A549 (cell line): Measurements from ENCODE around the gene ZNF831.

ENCODE experiments used
- CEBPB ChIP-seq, 2 experiments: fragments of >200 bp in 1 of 2; sonication (Bioruptor Twin) in 1 of 2; formaldehyde crosslinking in 1 of 2; IDR thresholded peaks; 2 replicates each; pipeline ENCODE4 v1.6.1; 2012 to 2016
- CTCF ChIP-seq: fragments of >200 bp; sonication (Bioruptor Twin); formaldehyde crosslinking; IDR thresholded peaks from 3 replicates; pipeline ENCODE4 v1.5.1; 2016
- ELK1 ChIP-seq: fragments of 150-350 bp; IDR thresholded peaks from 2 replicates; pipeline ENCODE4 v1.6.1; 2014; ENCODE audit warnings: low read depth, mild to moderate bottlenecking, low read length
- EP300 ChIP-seq, 2 experiments: fragments of >200 bp; sonication (Bioruptor Twin); formaldehyde crosslinking; IDR thresholded peaks; 2 replicates in 1 of 2; 3 replicates in 1 of 2; pipeline ENCODE4 v1.6.1; 2016 to 2017
- ESRRA ChIP-seq: fragments of 150-350 bp; IDR thresholded peaks from 2 replicates; pipeline ENCODE4 v1.6.1; 2014; ENCODE audit warnings: mild to moderate bottlenecking, low read length, borderline replicate concordance
- FOXS1 ChIP-seq: fragments of 250-450 bp; sonication (Bioruptor Pico); IDR thresholded peaks from 2 replicates; pipeline ENCODE4 v1.5.0; 2020; ENCODE audit warnings: mild to moderate bottlenecking, moderate library complexity
- HDAC2 ChIP-seq: fragments of 200-600 bp; sonication (generic); IDR thresholded peaks from 2 replicates; pipeline ENCODE4 v1.6.1; 2016
- JUN ChIP-seq, 2 experiments: fragments of >200 bp; sonication (Bioruptor Twin); formaldehyde crosslinking; IDR thresholded peaks; 2 replicates in 1 of 2; 3 replicates in 1 of 2; pipeline ENCODE4 v1.6.1; 2016 to 2017
- KDM1A ChIP-seq: fragments of 200-600 bp; sonication (generic); IDR thresholded peaks from 2 replicates; pipeline ENCODE4 v1.6.1; 2016; ENCODE audit warnings: low read depth, mild to moderate bottlenecking
- MAX ChIP-seq: IDR thresholded peaks from 2 replicates; pipeline ENCODE4 v1.6.1; 2012
- MYC ChIP-seq: IDR thresholded peaks from 2 replicates; pipeline ENCODE4 v1.6.1; 2012; ENCODE audit warnings: mild to moderate bottlenecking, inconsistent platforms, low read length, improper control_type of control experiment, borderline replicate concordance
- POLR2A ChIP-seq: IDR thresholded peaks from 2 replicates; pipeline ENCODE4 v1.6.1; 2012; ENCODE audit warnings: mild to moderate bottlenecking, low read length
- REST ChIP-seq: fragments of 200-600 bp; sonication (generic); IDR thresholded peaks from 2 replicates; pipeline ENCODE4 v1.6.1; 2016; ENCODE audit warnings: antibody characterized with exemption, mild to moderate bottlenecking, moderate library complexity
- RFX5 ChIP-seq: fragments of 450-650 bp; IDR thresholded peaks from 2 replicates; pipeline ENCODE4 v1.7.1; 2014; ENCODE audit warnings: antibody characterized with exemption, mild to moderate bottlenecking, moderate library complexity

DNA sequence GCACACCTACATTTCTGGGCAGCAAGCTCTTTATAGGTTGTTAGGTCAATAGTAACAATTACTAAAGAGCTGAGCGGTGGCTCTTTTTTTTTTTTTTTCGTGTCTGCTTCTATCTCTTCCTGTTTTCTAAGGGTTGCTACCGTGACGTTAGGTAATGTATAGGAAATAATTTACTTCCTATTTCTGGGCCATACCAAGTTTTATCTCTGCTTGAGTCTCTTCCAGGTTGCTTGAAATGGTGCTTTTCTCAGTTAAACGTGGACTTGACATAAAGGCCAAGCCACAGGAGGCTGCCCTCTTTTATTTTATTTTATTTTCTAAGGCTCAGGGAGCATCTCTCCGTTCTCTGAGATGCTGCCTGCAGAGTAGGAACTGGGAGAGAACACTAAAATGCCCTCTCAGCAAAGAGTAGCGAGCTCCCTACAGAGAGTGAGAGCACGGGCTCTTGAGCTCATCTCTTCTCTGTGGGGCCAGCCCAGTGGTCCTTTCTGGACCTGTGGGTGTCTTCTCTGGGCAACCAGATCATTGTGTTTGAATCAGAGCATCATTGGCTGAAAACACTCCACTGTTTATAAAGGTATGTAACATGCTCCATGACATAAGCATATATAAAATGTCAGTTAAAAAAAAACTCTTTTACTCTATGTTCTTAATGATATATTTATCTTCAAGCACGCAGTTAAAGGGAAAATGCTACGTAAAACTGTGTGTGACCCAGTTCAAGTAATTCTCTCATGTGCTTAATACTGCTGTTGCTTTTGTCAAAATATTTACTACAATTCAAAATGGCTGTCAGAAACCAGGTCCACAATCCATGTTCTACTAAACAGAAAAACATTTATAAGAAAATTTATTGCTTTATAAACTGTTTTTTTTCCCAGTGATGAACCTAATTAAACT, at the start of gene ZNF831:
- TF ChIP-seq KDM1A (no peak), POLR2A (no peak), CTCF (no peak), MYC (no peak), HDAC2 (no peak), ESRRA (no peak), FOXS1 (no peak), JUN (IDR thresholded peaks at IDR 0.05) (no peak), MAX (no peak), EP300 (IDR thresholded peaks at IDR 0.05) (no peak), REST (no peak), RFX5 (no peak), ELK1 (no peak), CEBPB (IDR thresholded peaks at IDR 0.05) (no peak)
